ENCODE data around the gene PABPC3. TPM values are rescaled to one million over a fixed set of nuclear protein-coding genes. Genes with fewer than 3 reads are reported as not detected.
A peak's percentile ranks its signal among the peaks of the same experiment; 100 is the strongest.

Gene PABPC3
- under 1 TPM; 0.12 to 0.23 (median 0.21) TPM for total RNA-seq

- DNase-seq: no peak
- 30 to 34% methylated on average over 29 to 34 of the region's 50 CpGs for WGBS, 2 donors
- intact Hi-C loops (cut with DNase I): no loop called here
- H3K27me3 ChIP-seq: peaks cover 0 to 52% (median 0%) of the 10 kb centered on the region in 4 donors
- no peaks in the 10 kb centered on the region for H3K36me3 ChIP-seq
- TF ChIP-seq POLR2A (IDR thresholded peaks at IDR 0.05) (no peak), CTCF (IDR thresholded peaks at IDR 0.05) (no peak)
- no peaks in the 10 kb centered on the region for H3K9me3 ChIP-seq
- peak within 1 kb of the TSS in 1 of 4 donors; percentile 47 for H3K4me3 ChIP-seq
- H3K27ac ChIP-seq: no peak within 1 kb of the TSS
- H3K4me1 ChIP-seq: no peaks in the 10 kb centered on the region
Observed at GRCh38 chr13:25095851-25096453, at the start of gene PABPC3. Gene PABPC3, plus strand, starts transcription at chr13:25096136. Its CDS starts 63 bp downstream, at chr13:25096199.

GRCh38 chr13:25046274-25046984, 49.5 kb upstream of the PABPC3 start:
- Histone ChIP-seq H3K4me3 (peak overlapping the region in 3 of 4 donors; percentile 26 to 61 (median 33)), H3K4me1 (peaks cover 3 to 10% (median 8%) of the 10 kb centered on the region in 3 donors), H3K36me3 (no peaks in the 10 kb centered on the region), H3K27ac (no peak overlapping the region), H3K9me3 (peaks cover 0 to 9% (median 0%) of the 10 kb centered on the region in 3 donors), H3K27me3 (peaks cover 0 to 86% (median 0%) of the 10 kb centered on the region in 4 donors)
- no peak for DNase-seq
- TF ChIP-seq POLR2A (IDR thresholded peaks at IDR 0.05) (no peak), CTCF (IDR thresholded peaks at IDR 0.05) (no peak)
- WGBS, 2 donors: 29 to 36% methylated on average over 11 to 23 of the region's 24 CpGs
- intact Hi-C loops (cut with DNase I): no loop called here

- peaks cover 0 to 80% (median 0%) of the 10 kb centered on the region in 4 donors for H3K27me3 ChIP-seq
- peaks cover 3 to 10% (median 8%) of the 10 kb centered on the region in 3 donors for H3K4me1 ChIP-seq
- peak overlapping the region in 3 of 4 donors; percentile 26 to 61 (median 33) for H3K4me3 ChIP-seq
- peaks cover 0 to 10% (median 0%) of the 10 kb centered on the region in 3 donors for H3K9me3 ChIP-seq
- intact Hi-C loops (cut with DNase I): no loop called here
- H3K36me3 ChIP-seq: no peaks in the 10 kb centered on the region
- no peak for TF ChIP-seq POLR2A (IDR thresholded peaks at IDR 0.05)
- TF ChIP-seq CTCF (IDR thresholded peaks at IDR 0.05): no peak
- DNase-seq: no peak
- H3K27ac ChIP-seq: no peak overlapping the region
- 0% methylated on average over 1 of the region's 39 CpGs; no CpG with 5 or more reads in 1 of the 2 donors for WGBS, 2 donors
Observed at GRCh38 chr13:25046985-25047511, 48.9 kb upstream of the PABPC3 start.

- Histone ChIP-seq H3K4me1 (peaks cover 3 to 10% (median 8%) of the 10 kb centered on the region in 3 donors), H3K36me3 (no peaks in the 10 kb centered on the region), H3K27me3 (peaks cover 0 to 39% (median 0%) of the 10 kb centered on the region in 4 donors), H3K4me3 (no peak overlapping the region), H3K27ac (no peak overlapping the region), H3K9me3 (peaks cover 0 to 10% (median 0%) of the 10 kb centered on the region in 3 donors)
- DNase-seq: no peak
- intact Hi-C loops (cut with DNase I): no loop called here
- TF ChIP-seq POLR2A (IDR thresholded peaks at IDR 0.05) (no peak), CTCF (IDR thresholded peaks at IDR 0.05) (no peak)
- WGBS, 2 donors: 56 to 61% methylated on average over 1 of the region's 1 CpG
Observed at GRCh38 chr13:25051065-25051464, 44.9 kb upstream of the PABPC3 start.

GRCh38 chr13:25059166-25059565, 36.8 kb upstream of the PABPC3 start:
- intact Hi-C loops (cut with DNase I): no loop called here
- no peaks in the 10 kb centered on the region for H3K9me3 ChIP-seq
- H3K4me3 ChIP-seq: no peak overlapping the region
- TF ChIP-seq CTCF (IDR thresholded peaks at IDR 0.05) (no peak), POLR2A (IDR thresholded peaks at IDR 0.05) (no peak)
- no peak for DNase-seq
- H3K36me3 ChIP-seq: no peaks in the 10 kb centered on the region
- WGBS, 2 donors: 81 to 86% methylated on average over 1 of the region's 1 CpG
- no peaks in the 10 kb centered on the region for H3K4me1 ChIP-seq
- H3K27ac ChIP-seq: no peak overlapping the region
- H3K27me3 ChIP-seq: peaks cover 0 to 4% (median 0%) of the 10 kb centered on the region in 4 donors
